PC-3 (cell line): ENCODE results near the gene KRTAP4-16. TPM values are rescaled to one million over a fixed set of nuclear protein-coding genes. Genes with fewer than 3 reads are reported as not detected.
A peak's percentile ranks its signal among the peaks of the same experiment; 100 is the strongest.
"Not testable (repeated sequence)": the region's sequence is repeated elsewhere in the genome, so short reads cannot be mapped to it uniquely, and the experiment has no call there.

Experiments used
- ATAC-seq: fragments of 200-7000 bp; cut with Tn5 transposase; 2 replicates; pipeline ENCODE4 v1.9.1; 2020; ENCODE audit warnings: mild to moderate bottlenecking, moderate library complexity
- BruUV-seq: library from RNA; stranded (reverse); fragments of 400-500 nt; replicated peaks from 2 replicates; lab custom pipeline; 2021; lab: Mats Ljungman, UMichigan
- CTCF ChIA-PET: fragments of 300-600 bp; sonication (Branson Sonifier 250); formaldehyde crosslinking; loops from one replicate; lab custom pipeline; 2022; ENCODE audit warnings: antibody characterized with exemption; lab: Charles Lee
- POLR2A ChIA-PET: fragments of 300-600 bp; sonication (Branson Sonifier 250); formaldehyde crosslinking; loops from one replicate; lab custom pipeline; 2022; ENCODE audit warnings: antibody characterized with exemption; ENCODE audit not compliant: unreplicated experiment; lab: Charles Lee
- DNase-seq: peaks from one replicate; pipeline ENCODE4 v3.0.0-alpha.2; 2015
- H2AFZ ChIP-seq: fragments of 300-600 bp; sonication (generic); 2 replicates; pipeline ENCODE4 v1.6.0; 2016; ENCODE audit warnings: antibody characterized with exemption, low read length
- H3F3A ChIP-seq: fragments of 300-600 bp; sonication (generic); one replicate; pipeline ENCODE4 v1.6.0; 2017; ENCODE audit warnings: antibody characterized with exemption, low read length, control low read depth, mild to moderate bottlenecking; ENCODE audit not compliant: unreplicated experiment
- H3K27ac ChIP-seq: fragments of 300-600 bp; sonication (generic); 2 replicates; pipeline ENCODE4 v1.5.1; 2016; ENCODE audit warnings: mild to moderate bottlenecking, low read length
- H3K27me3 ChIP-seq: fragments of 300-600 bp; sonication (generic); 2 replicates; pipeline ENCODE4 v1.6.1; 2016; ENCODE audit warnings: low read length, mixed read lengths
- H3K36me3 ChIP-seq: fragments of 300-600 bp; sonication (generic); 2 replicates; pipeline ENCODE4 v1.6.1; 2016; ENCODE audit warnings: low read depth, mixed run types, low read length, mixed read lengths
- H3K4me1 ChIP-seq: fragments of 300-600 bp; sonication (generic); 2 replicates; pipeline ENCODE4 v1.5.1; 2016; ENCODE audit warnings: low read length; ENCODE audit not compliant: insufficient read depth
- H3K4me2 ChIP-seq: fragments of 300-600 bp; sonication (generic); 2 replicates; pipeline ENCODE4 v1.6.0; 2016; ENCODE audit warnings: low read length
- H3K4me3 ChIP-seq: fragments of 300-600 bp; sonication (generic); 2 replicates; pipeline ENCODE4 v1.5.1; 2016; ENCODE audit warnings: mild to moderate bottlenecking, low read length, mixed read lengths
- H3K79me2 ChIP-seq: fragments of 300-600 bp; sonication (generic); 2 replicates; pipeline ENCODE4 v1.6.1; 2017; ENCODE audit warnings: low read length, mixed read lengths
- H3K9ac ChIP-seq: fragments of 300-600 bp; sonication (generic); 2 replicates; pipeline ENCODE4 v1.6.0; 2016; ENCODE audit warnings: mild to moderate bottlenecking, low read length
- H3K9me2 ChIP-seq: fragments of 300-600 bp; sonication (generic); replicated peaks from 2 replicates; pipeline ENCODE4 v1.6.1; 2016; ENCODE audit warnings: mixed run types, low read length, mixed read lengths
- H3K9me3 ChIP-seq: fragments of 300-600 bp; sonication (generic); 2 replicates; pipeline ENCODE4 v1.6.1; 2016; ENCODE audit warnings: low read length, mixed read lengths
- H4K20me1 ChIP-seq: fragments of 300-600 bp; sonication (generic); 2 replicates; pipeline ENCODE4 v1.6.1; 2016; ENCODE audit warnings: low read length, mixed read lengths
- EZH2 ChIP-seq: fragments of 300-600 bp; sonication (generic); IDR thresholded peaks from one replicate; pipeline ENCODE4 v1.6.1; 2017; ENCODE audit warnings: antibody characterized with exemption, mild to moderate bottlenecking, low read length; ENCODE audit not compliant: unreplicated experiment
- EZH2phosphoT487 ChIP-seq: fragments of 300-600 bp; sonication (generic); IDR thresholded peaks from 2 replicates; pipeline ENCODE4 v1.6.1; 2018; ENCODE audit warnings: mild to moderate bottlenecking, antibody characterized with exemption, low read length, borderline replicate concordance
- intact Hi-C: fragments of 100-400 bp; cut with micrococcal nuclease; formaldehyde crosslinking; loops from 2 replicates; pipeline ENCODE4 v1.9.0; 2023
- total RNA-seq: library from RNA; depleted of rRNA; stranded (reverse); fragments of >200 nt; gene quantifications from 2 replicates; pipeline ENCODE4 v1.2.3, GENCODE V29; 2014
- TF ChIP-seq, protein P1 (sequence below): fragments of 300-600 bp; sonication (generic); conservative IDR thresholded peaks from 2 replicates; pipeline ENCODE4 v1.5.1; 2017; ENCODE audit warnings: antibody characterized with exemption, low read depth, mild to moderate bottlenecking, low read length

Gene KRTAP4-16
- total RNA-seq, 1 experiment from 2014 or later: not detected

DNA sequence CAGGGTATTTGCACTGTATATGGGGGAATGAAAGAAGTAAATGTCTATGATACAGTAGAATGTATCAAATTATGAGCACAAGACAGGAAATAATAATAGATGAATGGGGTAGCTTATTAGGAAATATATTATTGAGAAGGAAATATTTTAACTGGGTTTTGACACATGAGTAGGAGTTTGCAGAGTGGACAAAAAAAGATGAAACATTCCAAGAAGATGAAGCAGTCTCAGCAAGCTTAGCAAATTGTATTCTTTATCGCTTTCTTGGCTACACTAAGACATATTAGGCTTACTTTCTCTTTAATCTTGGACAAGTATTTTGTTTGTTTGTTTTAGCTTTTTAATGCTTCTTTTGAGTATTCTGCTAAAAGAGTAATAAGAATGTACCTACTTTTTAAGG lies 1.9 kb upstream of the KRTAP4-16 start:
- CTCF ChIA-PET: no interaction called here
- Histone ChIP-seq H3K9ac (no peak overlapping the region), H3F3A (no peaks in the 10 kb centered on the region), H3K79me2 (0 out of 2 replicates have a peak, but pooled peaks cover 5% of the 10 kb centered on the region), H3K9me3 (no peaks in the 10 kb centered on the region), H3K36me3 (no peaks in the 10 kb centered on the region), H3K27me3 (no peaks in the 10 kb centered on the region), H2AFZ (no peak overlapping the region), H3K4me3 (peak overlapping the region; percentile 36; the same call in 1 of the 2 replicates), H4K20me1 (no peaks in the 10 kb centered on the region), H3K4me1 (peaks cover 34% of the 10 kb centered on the region), H3K9me2 (no peaks in the 10 kb centered on the region), H3K27ac (peak overlapping the region; percentile 27; the same call in 1 of the 2 replicates), H3K4me2 (peak overlapping the region; percentile 54)
- TSS peak; percentile 69 for BruUV-seq
- intact Hi-C loops: no loop called here
- DNase-seq: peak; percentile 7
- POLR2A ChIA-PET: interaction anchor here (0.5 kb wide), 1 partner anchor 47 kb away, joined by 3 read pairs; no protein-coding TSS in a partner anchor
- no peak for ATAC-seq
- no peak for TF ChIP-seq EZH2
- TF ChIP-seq EZH2phosphoT487: no peak
- TF ChIP-seq, protein P1, sequence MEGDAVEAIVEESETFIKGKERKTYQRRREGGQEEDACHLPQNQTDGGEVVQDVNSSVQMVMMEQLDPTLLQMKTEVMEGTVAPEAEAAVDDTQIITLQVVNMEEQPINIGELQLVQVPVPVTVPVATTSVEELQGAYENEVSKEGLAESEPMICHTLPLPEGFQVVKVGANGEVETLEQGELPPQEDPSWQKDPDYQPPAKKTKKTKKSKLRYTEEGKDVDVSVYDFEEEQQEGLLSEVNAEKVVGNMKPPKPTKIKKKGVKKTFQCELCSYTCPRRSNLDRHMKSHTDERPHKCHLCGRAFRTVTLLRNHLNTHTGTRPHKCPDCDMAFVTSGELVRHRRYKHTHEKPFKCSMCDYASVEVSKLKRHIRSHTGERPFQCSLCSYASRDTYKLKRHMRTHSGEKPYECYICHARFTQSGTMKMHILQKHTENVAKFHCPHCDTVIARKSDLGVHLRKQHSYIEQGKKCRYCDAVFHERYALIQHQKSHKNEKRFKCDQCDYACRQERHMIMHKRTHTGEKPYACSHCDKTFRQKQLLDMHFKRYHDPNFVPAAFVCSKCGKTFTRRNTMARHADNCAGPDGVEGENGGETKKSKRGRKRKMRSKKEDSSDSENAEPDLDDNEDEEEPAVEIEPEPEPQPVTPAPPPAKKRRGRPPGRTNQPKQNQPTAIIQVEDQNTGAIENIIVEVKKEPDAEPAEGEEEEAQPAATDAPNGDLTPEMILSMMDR: no peak

DNA sequence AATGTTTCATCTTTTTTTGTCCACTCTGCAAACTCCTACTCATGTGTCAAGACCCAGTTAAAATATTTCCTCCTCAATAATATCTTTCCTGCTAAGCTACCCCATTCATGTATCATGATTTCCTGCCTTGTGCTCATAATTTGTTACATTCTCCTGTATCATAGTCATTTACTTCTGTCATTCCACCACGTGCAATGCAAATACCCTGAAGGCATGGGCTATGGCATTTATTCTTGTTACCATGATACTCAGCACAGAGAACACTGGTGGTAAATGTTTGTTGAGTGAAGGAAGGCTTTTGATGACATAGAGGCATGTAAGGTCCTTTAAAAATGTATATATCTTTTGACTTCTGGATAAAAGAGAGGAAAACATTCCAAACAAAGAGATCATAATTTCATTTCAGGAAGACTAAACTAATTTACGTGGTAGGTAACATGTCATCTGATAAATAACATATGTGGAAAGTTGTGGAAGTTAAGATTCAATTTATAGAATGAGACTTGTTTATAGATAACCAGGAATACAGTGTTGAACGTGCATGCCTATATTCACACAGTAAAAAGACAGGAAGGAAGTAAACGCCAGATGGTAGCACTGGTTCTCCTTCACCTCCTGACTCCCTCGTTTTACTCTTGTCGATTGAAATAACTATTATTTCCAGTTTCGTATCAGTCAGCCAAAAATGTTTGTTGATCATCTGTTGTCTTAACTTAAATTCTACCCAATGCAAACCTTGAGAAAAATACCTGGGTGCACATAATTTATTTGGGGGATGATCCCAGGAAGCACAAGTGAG lies 2.1 kb downstream of the KRTAP4-16 start:
- H3K4me1 ChIP-seq: peaks cover 44% of the 10 kb centered on the region
- H3K79me2 ChIP-seq, H3F3A ChIP-seq, H3K36me3 ChIP-seq, H3K4me3 ChIP-seq, H3K27me3 ChIP-seq, H3K9ac ChIP-seq, H3K9me3 ChIP-seq, CTCF ChIA-PET, H2AFZ ChIP-seq, POLR2A ChIA-PET, H3K9me2 ChIP-seq, BruUV-seq, H4K20me1 ChIP-seq, intact Hi-C loops: not testable (repeated sequence)
- peak overlapping the region; percentile 73 for H3K27ac ChIP-seq
- H3K4me2 ChIP-seq: peak overlapping the region; percentile 7
- peak; percentile 71 for ATAC-seq
- peak; percentile 97 for DNase-seq

DNA sequence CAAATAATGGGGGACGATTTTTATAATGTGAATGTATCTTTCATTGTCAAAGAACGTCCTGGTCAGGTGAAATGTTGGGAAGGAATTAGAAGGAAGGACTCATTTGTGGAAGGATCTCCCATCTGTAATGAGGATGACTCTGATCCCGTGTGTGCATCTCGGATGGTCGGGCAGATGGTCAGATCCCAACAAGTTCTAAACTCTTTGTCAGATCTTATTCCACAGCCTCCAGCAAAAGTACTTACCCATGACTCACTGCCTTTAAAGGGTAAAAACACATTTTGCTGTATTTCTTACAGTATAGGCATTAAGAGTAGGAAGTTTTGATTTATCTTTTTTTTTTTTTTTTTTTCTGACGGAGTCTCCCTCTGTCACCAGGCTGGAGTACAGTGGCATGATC lies 3.5 kb downstream of the KRTAP4-16 start:
- Histone ChIP-seq H3K36me3 (no peaks in the 10 kb centered on the region), H2AFZ (peak overlapping the region; percentile 65; the same call in 1 of the 2 replicates), H3K79me2 (0 out of 2 replicates have a peak, but pooled peaks cover 5% of the 10 kb centered on the region), H3K9ac (no peak overlapping the region), H3K4me1 (peaks cover 33% of the 10 kb centered on the region), H3K27ac (peak overlapping the region; percentile 49), H3F3A (no peaks in the 10 kb centered on the region), H3K9me2 (no peaks in the 10 kb centered on the region), H3K9me3 (no peaks in the 10 kb centered on the region), H3K27me3 (no peaks in the 10 kb centered on the region), H3K4me2 (peak overlapping the region; percentile 44), H4K20me1 (no peaks in the 10 kb centered on the region), H3K4me3 (no peak overlapping the region)
- intact Hi-C loops: no loop called here
- peak; percentile 16; the same call in 1 of the 2 replicates for ATAC-seq
- ChIA-PET CTCF (no interaction called here), POLR2A (no interaction called here)
- DNase-seq: peak; percentile 57
- TF ChIP-seq EZH2 (no peak), EZH2phosphoT487 (no peak)
- TF ChIP-seq, protein P1: no peak
- BruUV-seq: no TSS peak
